ENCODE measurements around the gene GADD45B.

GRCh38 chr19:2444251-2445002 is 31.5 kb upstream of the GADD45B start:
- TF ChIP-seq CTCF (conservative IDR thresholded peaks at IDR 0.05 in 1 of 2, IDR thresholded peaks at IDR 0.05 in 1 of 2; ENCODE audit: low read depth in 1 of 2, low read length in 2 of 2) (no peak), EZH2 (IDR thresholded peaks at IDR 0.05; ENCODE audit: low read length, missing control alignments) (no peak)

All from fibroblast of lung (primary cell).